GM19035 (cell line): ENCODE measurements around the gene KDM4D.
"Not testable (repeated sequence)": the region's sequence is repeated elsewhere in the genome, so short reads cannot be mapped to it uniquely, and the experiment has no call there.

Experiments used
- ATAC-seq: cut with Tn5 transposase; IDR thresholded peaks from one replicate; pipeline ENCODE4 v1.9.1; 2021; ENCODE audit not compliant: unreplicated experiment

The KDM4D gene

GRCh38 chr11:95025594-95025993, 52.1 kb downstream of the KDM4D start:
- not testable (repeated sequence) for ATAC-seq

GRCh38 chr11:95028357-95028756, 54.8 kb downstream of the KDM4D start:
- ATAC-seq: no peak

GRCh38 chr11:95033051-95033450, 59.5 kb downstream of the KDM4D start:
- ATAC-seq: no peak

GRCh38 chr11:95035316-95035715, 61.8 kb downstream of the KDM4D start:
- ATAC-seq: no peak

- ATAC-seq: not testable (repeated sequence)
Observed at GRCh38 chr11:95037356-95038035, 64.0 kb downstream of the KDM4D start.

GRCh38 chr11:95042239-95042638, 68.7 kb downstream of the KDM4D start:
- ATAC-seq: no peak

GRCh38 chr11:95042906-95043305, 69.4 kb downstream of the KDM4D start:
- ATAC-seq: no peak

- ATAC-seq: no peak
Observed at GRCh38 chr11:95044010-95044409, 70.5 kb downstream of the KDM4D start.

- no peak for ATAC-seq
Observed at GRCh38 chr11:95045812-95046211, 72.3 kb downstream of the KDM4D start.
